Stimulated activated naive CD8-positive, alpha-beta T cell treated with anti-CD3 and anti-CD28 coated beads, Interleukin-15, amount 100 ng/mL, for 72 hours (primary cell): Measurements from ENCODE around the gene NSUN7.

Experiments
- ATAC-seq: fragments of 150-1000 bp; cut with Tn5 transposase; 2 replicates; pipeline ENCODE4 v1.10.0; 2021; ENCODE audit warnings: mild to moderate bottlenecking, moderate library complexity
- DNase-seq, 2 donors: peaks; one replicate each; pipeline ENCODE4 v3.0.0; 2021 to 2022
- H3K27ac Mint-ChIP-seq, 2 donors: one replicate each; pipeline ENCODE4 v1.8.0; 2022; ENCODE audit warnings: mild to moderate bottlenecking in 2 of 2, mixed read lengths in 2 of 2, moderate library complexity in 2 of 2
- H3K27me3 Mint-ChIP-seq: one replicate; pipeline ENCODE4 v1.8.0; 2022; ENCODE audit warnings: mixed read lengths
- H3K4me1 Mint-ChIP-seq: one replicate; pipeline ENCODE4 v1.8.0; 2022; ENCODE audit warnings: mild to moderate bottlenecking, mixed read lengths
- H3K4me3 Mint-ChIP-seq, 2 donors: one replicate each; pipeline ENCODE4 v1.8.0; 2022; ENCODE audit warnings: mild to moderate bottlenecking in 2 of 2, mixed read lengths in 2 of 2, moderate library complexity in 1 of 2
- H3K9me3 Mint-ChIP-seq, 2 donors: one replicate each; pipeline ENCODE4 v1.8.0; 2022; ENCODE audit warnings: mixed read lengths in 2 of 2

The NSUN7 gene

GRCh38 chr4:40728333-40728732 is 21.4 kb upstream of the NSUN7 start:
- Mint-ChIP-seq H3K4me1 (peaks cover 19% of the 10 kb centered on the region), H3K27ac (no peak overlapping the region), H3K27me3 (peaks cover 6% of the 10 kb centered on the region), H3K9me3 (no peaks in the 10 kb centered on the region), H3K4me3 (no peak overlapping the region)
- DNase-seq (no peak), ATAC-seq (no peak)

GRCh38 chr4:40729555-40729954 is 20.2 kb upstream of the NSUN7 start:
- no peak overlapping the region for H3K27ac Mint-ChIP-seq
- H3K4me3 Mint-ChIP-seq = no peak overlapping the region
- DNase-seq (no peak), ATAC-seq (no peak)
- peaks cover 19% of the 10 kb centered on the region for H3K4me1 Mint-ChIP-seq
- no peaks in the 10 kb centered on the region for H3K9me3 Mint-ChIP-seq
- H3K27me3 Mint-ChIP-seq = peaks cover 6% of the 10 kb centered on the region

GRCh38 chr4:40730091-40730679 is 19.6 kb upstream of the NSUN7 start:
- Mint-ChIP-seq H3K4me1 (peaks cover 19% of the 10 kb centered on the region), H3K4me3 (no peak overlapping the region), H3K27ac (peak overlapping the region; percentile 22 to 29), H3K9me3 (no peaks in the 10 kb centered on the region), H3K27me3 (peaks cover 6% of the 10 kb centered on the region)
- no peak for ATAC-seq
- DNase-seq = no peak

- Mint-ChIP-seq H3K27ac (peak overlapping the region; percentile 16 to 89), H3K27me3 (peaks cover 6% of the 10 kb centered on the region), H3K4me3 (peak overlapping the region in 1 of 2 donors; percentile 32), H3K4me1 (peaks cover 19% of the 10 kb centered on the region), H3K9me3 (no peaks in the 10 kb centered on the region)
- ATAC-seq (no peak), DNase-seq (no peak)
Observed at GRCh38 chr4:40731361-40731760, 18.4 kb upstream of the NSUN7 start.

- Mint-ChIP-seq H3K27ac (peak overlapping the region; percentile 16 to 90), H3K9me3 (no peaks in the 10 kb centered on the region), H3K27me3 (peaks cover 6% of the 10 kb centered on the region), H3K4me3 (peak overlapping the region; percentile 1 to 33), H3K4me1 (peaks cover 19% of the 10 kb centered on the region)
- peak; percentile 94 for ATAC-seq
- peak in 1 of 2 donors; percentile 56 for DNase-seq
Observed at GRCh38 chr4:40731792-40732245, 17.9 kb upstream of the NSUN7 start.

- no peak for DNase-seq
- no peaks in the 10 kb centered on the region for H3K9me3 Mint-ChIP-seq
- no peak overlapping the region for H3K4me3 Mint-ChIP-seq
- peaks cover 19% of the 10 kb centered on the region for H3K4me1 Mint-ChIP-seq
- peaks cover 12% of the 10 kb centered on the region for H3K27me3 Mint-ChIP-seq
- no peak overlapping the region for H3K27ac Mint-ChIP-seq
- no peak for ATAC-seq
Observed at GRCh38 chr4:40733752-40734151, 16.0 kb upstream of the NSUN7 start.

GRCh38 chr4:40734497-40734896 is 15.3 kb upstream of the NSUN7 start:
- Mint-ChIP-seq H3K9me3 (no peaks in the 10 kb centered on the region), H3K27ac (no peak overlapping the region), H3K4me1 (peaks cover 19% of the 10 kb centered on the region), H3K27me3 (peaks cover 12% of the 10 kb centered on the region), H3K4me3 (no peak overlapping the region)
- DNase-seq = no peak
- no peak for ATAC-seq

- H3K9me3 Mint-ChIP-seq = no peaks in the 10 kb centered on the region
- H3K27me3 Mint-ChIP-seq = peaks cover 12% of the 10 kb centered on the region
- DNase-seq (no peak), ATAC-seq (peak; percentile 61)
- H3K4me1 Mint-ChIP-seq = peaks cover 12% of the 10 kb centered on the region
- H3K4me3 Mint-ChIP-seq = no peak overlapping the region
- no peak overlapping the region for H3K27ac Mint-ChIP-seq
Observed at GRCh38 chr4:40736910-40737309, 12.8 kb upstream of the NSUN7 start.

GRCh38 chr4:40737879-40738278 is 11.9 kb upstream of the NSUN7 start:
- peaks cover 12% of the 10 kb centered on the region for H3K27me3 Mint-ChIP-seq
- no peak for ATAC-seq
- peak overlapping the region in 1 of 2 donors; percentile 33 for H3K27ac Mint-ChIP-seq
- peaks cover 3% of the 10 kb centered on the region for H3K4me1 Mint-ChIP-seq
- H3K9me3 Mint-ChIP-seq = no peaks in the 10 kb centered on the region
- DNase-seq = no peak
- no peak overlapping the region for H3K4me3 Mint-ChIP-seq

- ATAC-seq = no peak
- Mint-ChIP-seq H3K4me3 (no peak overlapping the region), H3K27me3 (peaks cover 12% of the 10 kb centered on the region), H3K4me1 (no peaks in the 10 kb centered on the region), H3K9me3 (no peaks in the 10 kb centered on the region), H3K27ac (no peak overlapping the region)
- no peak for DNase-seq
Observed at GRCh38 chr4:40739347-40739746, 10.4 kb upstream of the NSUN7 start.

GRCh38 chr4:40744218-40744617 is 5.5 kb upstream of the NSUN7 start:
- no peak for DNase-seq
- Mint-ChIP-seq H3K9me3 (no peaks in the 10 kb centered on the region), H3K27me3 (peaks cover 21% of the 10 kb centered on the region), H3K4me1 (no peaks in the 10 kb centered on the region), H3K27ac (no peak overlapping the region), H3K4me3 (no peak overlapping the region)
- ATAC-seq = no peak

GRCh38 chr4:40745285-40745984 is 4.3 kb upstream of the NSUN7 start:
- H3K4me1 Mint-ChIP-seq = peaks cover 8% of the 10 kb centered on the region
- ATAC-seq (no peak), DNase-seq (no peak)
- peaks cover 32% of the 10 kb centered on the region for H3K27me3 Mint-ChIP-seq
- no peak overlapping the region for H3K27ac Mint-ChIP-seq
- no peak overlapping the region for H3K4me3 Mint-ChIP-seq
- H3K9me3 Mint-ChIP-seq = no peaks in the 10 kb centered on the region

- no peak for ATAC-seq
- H3K27me3 Mint-ChIP-seq = peaks cover 49% of the 10 kb centered on the region
- no peaks in the 10 kb centered on the region for H3K9me3 Mint-ChIP-seq
Observed at GRCh38 chr4:40747207-40747835, 2.4 kb upstream of the NSUN7 start.

GRCh38 chr4:40750461-40751258 is 905 bp downstream of the NSUN7 start:
- Mint-ChIP-seq H3K9me3 (peaks cover 0 to 4% of the 10 kb centered on the region in 2 donors), H3K27me3 (peaks cover 57% of the 10 kb centered on the region), H3K4me1 (peaks cover 12% of the 10 kb centered on the region), H3K4me3 (peak overlapping the region; percentile 79 to 80), H3K27ac (peak overlapping the region in 1 of 2 donors; percentile 92)
- ATAC-seq = peak; percentile 52
- no peak for DNase-seq

More at GRCh38 chr4:40747207-40747835, 2.4 kb upstream of the NSUN7 start:
- Mint-ChIP-seq H3K27ac (no peak overlapping the region), H3K4me3 (no peak overlapping the region), H3K4me1 (peaks cover 12% of the 10 kb centered on the region)
- DNase-seq = no peak

- H3K27me3 Mint-ChIP-seq = peaks cover 23% of the 10 kb centered on the region
- ATAC-seq (no peak), DNase-seq (no peak)
- H3K9me3 Mint-ChIP-seq = peaks cover 0 to 4% of the 10 kb centered on the region in 2 donors
- H3K27ac Mint-ChIP-seq = no peak overlapping the region
- H3K4me1 Mint-ChIP-seq = peaks cover 2% of the 10 kb centered on the region
- no peak overlapping the region for H3K4me3 Mint-ChIP-seq
Observed at GRCh38 chr4:40755616-40756015, 5.9 kb downstream of the NSUN7 start.
